Thoracic aorta (tissue), 2 donors: ENCODE data around the gene PRSS48. TPM values are rescaled to one million over a fixed set of nuclear protein-coding genes. Genes with fewer than 3 reads are reported as not detected.

Experiments used
- ATAC-seq: fragments of 150-250 bp; one replicate; pipeline ENCODE4 v1.8.0; 2017; ENCODE audit warnings: low read depth; ENCODE audit not compliant: insufficient number of reproducible peaks, low FRiP score
- DNase-seq: peaks from one replicate; pipeline ENCODE4 v3.0.0-alpha.2; 2020; ENCODE audit warnings: low spot score
- H3K27ac ChIP-seq, 2 donors: fragments of 200-600 bp; sonication (generic); 1 replicate in 1 of 2; 2 replicates in 1 of 2; pipeline ENCODE4 v1.5.1; 2016; ENCODE audit warnings: mild to moderate bottlenecking in 2 of 2, moderate library complexity in 2 of 2
- H3K27me3 ChIP-seq: fragments of 200-600 bp; sonication (generic); replicated peaks from 2 replicates; pipeline ENCODE4 v1.6.0; 2016; ENCODE audit warnings: mild to moderate bottlenecking; ENCODE audit not compliant: insufficient read depth
- H3K36me3 ChIP-seq: fragments of 200-600 bp; sonication (generic); one replicate; pipeline ENCODE4 v1.5.1; 2016
- H3K4me1 ChIP-seq, 2 donors: fragments of 200-600 bp; sonication (generic); 1 replicate in 1 of 2; 2 replicates in 1 of 2; pipeline versions ENCODE4 v1.5.1 to v1.6.0; 2016; ENCODE audit warnings: low read depth in 2 of 2, mild to moderate bottlenecking in 1 of 2; ENCODE audit not compliant: control insufficient read depth in 1 of 2
- H3K4me3 ChIP-seq: fragments of 200-600 bp; sonication (generic); 2 replicates; pipeline ENCODE4 v1.5.1; 2016; ENCODE audit warnings: mild to moderate bottlenecking
- H3K9me3 ChIP-seq: fragments of 200-600 bp; sonication (generic); 2 replicates; pipeline ENCODE4 v1.5.1; 2016
- total RNA-seq, 2 donors: library from RNA; depleted of rRNA; stranded (reverse); fragments of >200 nt; gene quantifications; one replicate each; pipeline versions ENCODE4 v1.1.0 to v1.2.3, GENCODE V29; 2016
- TF ChIP-seq, protein P1 (sequence below): fragments of 200-600 bp; sonication (generic); IDR thresholded peaks from one replicate; pipeline ENCODE4 v1.5.1; 2019; ENCODE audit warnings: antibody characterized with exemption

The PRSS48 gene
- total RNA-seq, 2 donors from 2014 or later = not detected

GRCh38 chr4:151296227-151296626 lies 19.3 kb downstream of the PRSS48 start:
- DNase-seq (no peak), ATAC-seq (no peak)
- no peak overlapping the region for H3K4me3 ChIP-seq
- H3K27me3 ChIP-seq = no peaks in the 10 kb centered on the region
- TF ChIP-seq, protein P1, sequence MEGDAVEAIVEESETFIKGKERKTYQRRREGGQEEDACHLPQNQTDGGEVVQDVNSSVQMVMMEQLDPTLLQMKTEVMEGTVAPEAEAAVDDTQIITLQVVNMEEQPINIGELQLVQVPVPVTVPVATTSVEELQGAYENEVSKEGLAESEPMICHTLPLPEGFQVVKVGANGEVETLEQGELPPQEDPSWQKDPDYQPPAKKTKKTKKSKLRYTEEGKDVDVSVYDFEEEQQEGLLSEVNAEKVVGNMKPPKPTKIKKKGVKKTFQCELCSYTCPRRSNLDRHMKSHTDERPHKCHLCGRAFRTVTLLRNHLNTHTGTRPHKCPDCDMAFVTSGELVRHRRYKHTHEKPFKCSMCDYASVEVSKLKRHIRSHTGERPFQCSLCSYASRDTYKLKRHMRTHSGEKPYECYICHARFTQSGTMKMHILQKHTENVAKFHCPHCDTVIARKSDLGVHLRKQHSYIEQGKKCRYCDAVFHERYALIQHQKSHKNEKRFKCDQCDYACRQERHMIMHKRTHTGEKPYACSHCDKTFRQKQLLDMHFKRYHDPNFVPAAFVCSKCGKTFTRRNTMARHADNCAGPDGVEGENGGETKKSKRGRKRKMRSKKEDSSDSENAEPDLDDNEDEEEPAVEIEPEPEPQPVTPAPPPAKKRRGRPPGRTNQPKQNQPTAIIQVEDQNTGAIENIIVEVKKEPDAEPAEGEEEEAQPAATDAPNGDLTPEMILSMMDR = no peak
- H3K4me1 ChIP-seq = peaks cover 6 to 9% of the 10 kb centered on the region in 2 donors
- peaks cover 4% of the 10 kb centered on the region for H3K36me3 ChIP-seq
- H3K9me3 ChIP-seq = no peaks in the 10 kb centered on the region
- no peak overlapping the region for H3K27ac ChIP-seq

DNA sequence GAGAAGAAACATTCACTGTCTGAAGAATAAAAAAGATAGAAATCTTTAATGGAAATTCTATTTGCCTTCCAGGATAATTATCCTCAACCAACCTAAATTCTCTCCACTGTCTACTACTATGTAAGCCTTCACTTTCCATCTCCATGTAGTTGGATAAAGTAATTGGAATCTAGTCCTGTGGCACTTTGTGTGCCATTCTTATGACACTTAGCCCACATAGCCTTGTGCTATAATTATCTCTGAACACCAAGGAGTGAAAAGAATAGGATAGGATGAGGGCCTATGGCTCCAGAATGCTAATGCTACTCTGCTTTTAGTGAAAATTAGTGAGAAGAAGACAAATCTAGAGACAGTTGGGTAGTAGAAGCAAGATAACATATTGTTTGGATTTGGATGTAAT lies 20.2 kb downstream of the PRSS48 start:
- Histone ChIP-seq H3K27me3 (no peaks in the 10 kb centered on the region), H3K27ac (no peak overlapping the region), H3K4me1 (peaks cover 6 to 18% of the 10 kb centered on the region in 2 donors), H3K36me3 (peaks cover 4% of the 10 kb centered on the region), H3K9me3 (no peaks in the 10 kb centered on the region), H3K4me3 (no peak overlapping the region)
- DNase-seq = no peak
- TF ChIP-seq, protein P1 = no peak
- ATAC-seq = no peak

- ATAC-seq (peak; percentile 28), DNase-seq (no peak)
- no peaks in the 10 kb centered on the region for H3K9me3 ChIP-seq
- H3K27ac ChIP-seq = no peak overlapping the region
- TF ChIP-seq, protein P1 = no peak
- peaks cover 3 to 32% of the 10 kb centered on the region in 2 donors for H3K4me1 ChIP-seq
- no peaks in the 10 kb centered on the region for H3K36me3 ChIP-seq
- no peaks in the 10 kb centered on the region for H3K27me3 ChIP-seq
- H3K4me3 ChIP-seq = no peak overlapping the region
Observed at GRCh38 chr4:151302432-151302831, 25.5 kb downstream of the PRSS48 start.

- ATAC-seq = no peak
- Histone ChIP-seq H3K4me3 (no peak overlapping the region), H3K36me3 (peaks cover 9% of the 10 kb centered on the region), H3K27ac (no peak overlapping the region), H3K27me3 (no peaks in the 10 kb centered on the region), H3K4me1 (peaks cover 0 to 31% of the 10 kb centered on the region in 2 donors), H3K9me3 (no peaks in the 10 kb centered on the region)
- no peak for DNase-seq
- TF ChIP-seq, protein P1 = no peak
Observed at GRCh38 chr4:151304226-151304625, 27.3 kb downstream of the PRSS48 start.

DNA sequence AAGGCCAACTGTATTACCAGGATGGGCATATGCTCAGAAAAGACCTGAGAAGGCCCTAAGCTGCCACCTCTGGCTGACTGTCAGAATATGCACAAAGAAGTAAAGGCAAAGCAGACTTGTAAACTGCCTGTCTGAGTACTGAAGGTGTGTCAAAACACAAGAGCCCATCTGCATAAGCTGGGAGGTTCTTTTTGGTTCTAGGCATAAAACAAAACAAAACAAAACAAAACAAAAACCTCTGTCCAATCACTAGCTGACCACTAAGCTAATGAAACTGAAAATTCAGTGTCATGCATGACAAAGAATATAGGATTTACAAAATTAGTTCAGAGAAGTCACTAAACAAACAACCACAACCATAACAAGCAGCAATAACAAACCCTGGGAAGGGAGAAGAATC lies 27.8 kb downstream of the PRSS48 start:
- H3K9me3 ChIP-seq = no peaks in the 10 kb centered on the region
- H3K36me3 ChIP-seq = peaks cover 9% of the 10 kb centered on the region
- no peak overlapping the region for H3K4me3 ChIP-seq
- H3K27ac ChIP-seq = no peak overlapping the region
- TF ChIP-seq, protein P1 = no peak
- ATAC-seq = no peak
- peaks cover 0 to 31% of the 10 kb centered on the region in 2 donors for H3K4me1 ChIP-seq
- H3K27me3 ChIP-seq = no peaks in the 10 kb centered on the region
- no peak for DNase-seq
